Prostate gland (tissue), 2 donors: ENCODE data around the gene ZFP62. TPM values are rescaled to one million over a fixed set of nuclear protein-coding genes. Genes with fewer than 3 reads are reported as not detected.

ENCODE experiments used
- DNase-seq: peaks from one replicate; pipeline ENCODE4 v3.0.0-alpha.2; 2019; ENCODE audit warnings: low spot score
- H3K27ac ChIP-seq, 2 donors: fragments of 200-600 bp; sonication (generic); 2 replicates each; pipeline ENCODE4 v1.5.1; 2017 to 2019
- H3K27me3 ChIP-seq: fragments of 200-600 bp; sonication (generic); replicated peaks from 2 replicates; pipeline ENCODE4 v1.5.1; 2019; ENCODE audit not compliant: insufficient read depth
- H3K36me3 ChIP-seq, 2 donors: fragments of 200-600 bp; sonication (generic); 1 replicate in 1 of 2; 2 replicates in 1 of 2; pipeline versions ENCODE4 v1.5.1 to v1.8.1; 2017 to 2019
- H3K4me1 ChIP-seq: fragments of 200-600 bp; sonication (generic); replicated peaks from 2 replicates; pipeline ENCODE4 v1.5.1; 2019
- H3K4me3 ChIP-seq, 2 donors: fragments of 200-600 bp; sonication (generic); 2 replicates each; pipeline ENCODE4 v1.5.1; 2017 to 2019
- H3K9me3 ChIP-seq: fragments of 200-600 bp; sonication (generic); 2 replicates; pipeline ENCODE4 v1.5.1; 2017
- POLR2A ChIP-seq: fragments of 450-650 bp; IDR thresholded peaks from one replicate; pipeline ENCODE4 v1.6.1; 2016; ENCODE audit warnings: antibody characterized with exemption, mild to moderate bottlenecking
- POLR2AphosphoS5 ChIP-seq: sonication (generic); formaldehyde crosslinking; IDR thresholded peaks from one replicate; pipeline ENCODE4 v1.6.1; 2017; ENCODE audit warnings: antibody characterized with exemption
- WGBS: methylation state at CpG from one replicate; pipeline ENCODE4 v1.1.5; 2018; 5-methylcytosine and 5-hydroxymethylcytosine counted together
- intact Hi-C: fragments of 100-400 bp; cut with DNase I; formaldehyde crosslinking; loops from one replicate; pipeline ENCODE4 v1.14.2; 2022
- total RNA-seq, 2 donors: library from RNA; depleted of rRNA; stranded (reverse); fragments of >200 nt; gene quantifications; one replicate each; pipeline ENCODE4 v1.1.0, GENCODE V29; 2016
- TF ChIP-seq, protein P1 (sequence below), 4 experiments: fragments of 200-600 bp in 2 of 4; fragments of 450-650 bp in 2 of 4; sonication (generic) in 2 of 4; IDR thresholded peaks; 1 replicate in 3 of 4; 2 replicates in 1 of 4; pipeline ENCODE4 v1.5.1; 2016 to 2019; ENCODE audit warnings: antibody characterized with exemption in 4 of 4, mild to moderate bottlenecking in 2 of 4, moderate library complexity in 2 of 4

The ZFP62 gene
- total RNA-seq, 2 donors from 2014 or later: 24.5 to 28.1 TPM

DNA sequence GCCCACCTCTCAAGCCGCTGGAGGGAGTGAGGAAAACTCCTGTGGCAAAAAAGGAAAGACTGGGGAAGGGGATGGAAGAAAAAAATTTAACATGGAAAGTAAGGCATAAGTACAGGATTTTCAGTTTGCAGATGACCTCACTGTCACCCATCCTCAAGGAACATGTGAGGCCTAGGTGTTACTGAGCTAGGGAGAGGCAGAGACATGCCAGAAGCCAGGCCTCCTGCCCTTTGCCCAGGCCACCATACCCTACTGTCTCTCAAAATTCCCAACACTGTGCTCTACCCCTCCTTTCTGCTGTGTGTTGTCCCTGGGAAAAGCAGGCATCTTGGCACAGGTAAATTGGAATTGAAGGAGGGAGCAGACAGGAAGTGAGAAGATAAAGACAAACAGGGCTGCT, 54.0 kb downstream of the ZFP62 start:
- H3K4me3 ChIP-seq: no peak overlapping the region
- H3K27ac ChIP-seq: peak overlapping the region; percentile 99
- no peaks in the 10 kb centered on the region for H3K27me3 ChIP-seq
- H3K9me3 ChIP-seq: no peaks in the 10 kb centered on the region
- no peaks in the 10 kb centered on the region for H3K36me3 ChIP-seq
- DNase-seq: no peak
- no peak for TF ChIP-seq POLR2A
- 77% methylated on average over 1 of the region's 1 CpG for WGBS
- peaks cover 41% of the 10 kb centered on the region for H3K4me1 ChIP-seq
- intact Hi-C loops: loop anchor here (10.0 kb wide), 1 partner anchor 438 kb away; the partner anchor contains the start of gene RACK1

DNA sequence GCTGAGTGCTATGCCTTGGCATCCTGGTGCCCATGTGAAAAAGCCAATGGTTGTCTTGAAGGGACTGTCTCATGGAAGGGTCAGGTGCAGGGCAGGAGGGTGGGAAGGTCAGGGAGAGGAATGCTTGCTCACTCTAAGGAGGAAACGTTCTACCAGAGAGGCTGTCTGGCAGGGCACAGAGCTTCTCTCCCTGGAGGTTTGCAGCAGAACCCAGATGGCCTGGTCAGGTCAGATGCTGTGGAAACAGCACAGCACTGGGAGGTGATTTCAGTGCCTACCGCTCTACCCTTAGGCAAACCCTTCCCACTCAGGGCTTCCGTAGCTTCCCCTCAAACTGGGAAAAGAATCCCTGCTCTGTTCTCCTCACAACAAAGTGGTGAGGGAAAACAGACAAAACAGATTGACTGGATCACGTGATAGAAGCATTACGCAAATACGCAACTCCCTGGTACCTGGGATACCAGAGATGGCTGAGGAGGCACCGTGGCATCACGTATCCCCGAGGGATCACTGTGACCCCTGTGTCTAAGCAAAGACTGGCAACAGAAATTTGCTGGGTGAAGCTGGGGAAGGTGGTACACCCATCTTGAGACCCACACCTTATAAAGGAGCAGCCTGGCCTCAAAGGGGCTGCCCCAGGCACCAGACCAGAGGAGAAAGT, 54.6 kb downstream of the ZFP62 start:
- Histone ChIP-seq H3K27ac (peak overlapping the region; percentile 99), H3K9me3 (no peaks in the 10 kb centered on the region), H3K4me3 (no peak overlapping the region), H3K36me3 (no peaks in the 10 kb centered on the region), H3K4me1 (peaks cover 41% of the 10 kb centered on the region), H3K27me3 (no peaks in the 10 kb centered on the region)
- intact Hi-C loops: loop anchor here (10.0 kb wide), 1 partner anchor 438 kb away; the partner anchor contains the start of gene RACK1
- whole genome bisulfite sequencing: 72% methylated on average over 9 of the region's 9 CpGs
- DNase-seq: no peak
- TF ChIP-seq, protein P1, sequence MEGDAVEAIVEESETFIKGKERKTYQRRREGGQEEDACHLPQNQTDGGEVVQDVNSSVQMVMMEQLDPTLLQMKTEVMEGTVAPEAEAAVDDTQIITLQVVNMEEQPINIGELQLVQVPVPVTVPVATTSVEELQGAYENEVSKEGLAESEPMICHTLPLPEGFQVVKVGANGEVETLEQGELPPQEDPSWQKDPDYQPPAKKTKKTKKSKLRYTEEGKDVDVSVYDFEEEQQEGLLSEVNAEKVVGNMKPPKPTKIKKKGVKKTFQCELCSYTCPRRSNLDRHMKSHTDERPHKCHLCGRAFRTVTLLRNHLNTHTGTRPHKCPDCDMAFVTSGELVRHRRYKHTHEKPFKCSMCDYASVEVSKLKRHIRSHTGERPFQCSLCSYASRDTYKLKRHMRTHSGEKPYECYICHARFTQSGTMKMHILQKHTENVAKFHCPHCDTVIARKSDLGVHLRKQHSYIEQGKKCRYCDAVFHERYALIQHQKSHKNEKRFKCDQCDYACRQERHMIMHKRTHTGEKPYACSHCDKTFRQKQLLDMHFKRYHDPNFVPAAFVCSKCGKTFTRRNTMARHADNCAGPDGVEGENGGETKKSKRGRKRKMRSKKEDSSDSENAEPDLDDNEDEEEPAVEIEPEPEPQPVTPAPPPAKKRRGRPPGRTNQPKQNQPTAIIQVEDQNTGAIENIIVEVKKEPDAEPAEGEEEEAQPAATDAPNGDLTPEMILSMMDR (IDR thresholded peaks at IDR 0.05): no peak
- TF ChIP-seq POLR2AphosphoS5 (no peak), POLR2A (no peak)

DNA sequence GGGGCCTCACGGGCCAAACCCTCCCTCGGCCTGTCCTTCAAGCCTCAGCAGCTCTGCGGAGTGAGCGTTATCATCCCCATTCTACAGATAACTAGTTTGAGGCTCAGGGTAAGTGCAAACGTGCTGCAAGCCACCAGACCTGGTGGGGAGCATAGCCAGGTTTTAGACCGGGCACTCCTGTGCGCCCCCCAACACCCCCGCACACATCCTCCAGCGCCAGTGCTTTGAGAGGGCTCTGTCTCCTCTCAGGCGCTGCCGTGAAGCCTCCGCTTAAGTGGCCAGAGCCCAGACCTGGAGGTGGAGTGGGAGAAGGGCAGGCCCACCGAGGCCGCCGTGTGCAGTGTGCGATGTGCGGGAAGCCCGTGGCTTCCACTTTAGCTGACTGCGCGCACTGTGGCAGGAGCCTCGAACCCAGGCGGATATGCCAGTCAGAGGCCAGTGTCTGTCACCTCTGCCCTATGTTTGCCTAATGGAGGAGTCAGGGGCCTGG, 56.9 kb downstream of the ZFP62 start:
- no peaks in the 10 kb centered on the region for H3K27me3 ChIP-seq
- DNase-seq: no peak
- H3K27ac ChIP-seq: peak overlapping the region; percentile 98 to 99
- no peaks in the 10 kb centered on the region for H3K36me3 ChIP-seq
- H3K9me3 ChIP-seq: no peaks in the 10 kb centered on the region
- H3K4me1 ChIP-seq: peaks cover 46% of the 10 kb centered on the region
- peak overlapping the region in 1 of 2 donors; percentile 94 for H3K4me3 ChIP-seq
- 82% methylated on average over 22 of the region's 22 CpGs for WGBS
- intact Hi-C loops: loop anchor here (5.0 to 10.0 kb wide), 2 partner anchors 58 to 441 kb away; partner anchors contain the start of genes RACK1 and ZFP62
- TF ChIP-seq POLR2A (no peak), POLR2AphosphoS5 (no peak)
- TF ChIP-seq, protein P1 (IDR thresholded peaks at IDR 0.05): no peak

DNA sequence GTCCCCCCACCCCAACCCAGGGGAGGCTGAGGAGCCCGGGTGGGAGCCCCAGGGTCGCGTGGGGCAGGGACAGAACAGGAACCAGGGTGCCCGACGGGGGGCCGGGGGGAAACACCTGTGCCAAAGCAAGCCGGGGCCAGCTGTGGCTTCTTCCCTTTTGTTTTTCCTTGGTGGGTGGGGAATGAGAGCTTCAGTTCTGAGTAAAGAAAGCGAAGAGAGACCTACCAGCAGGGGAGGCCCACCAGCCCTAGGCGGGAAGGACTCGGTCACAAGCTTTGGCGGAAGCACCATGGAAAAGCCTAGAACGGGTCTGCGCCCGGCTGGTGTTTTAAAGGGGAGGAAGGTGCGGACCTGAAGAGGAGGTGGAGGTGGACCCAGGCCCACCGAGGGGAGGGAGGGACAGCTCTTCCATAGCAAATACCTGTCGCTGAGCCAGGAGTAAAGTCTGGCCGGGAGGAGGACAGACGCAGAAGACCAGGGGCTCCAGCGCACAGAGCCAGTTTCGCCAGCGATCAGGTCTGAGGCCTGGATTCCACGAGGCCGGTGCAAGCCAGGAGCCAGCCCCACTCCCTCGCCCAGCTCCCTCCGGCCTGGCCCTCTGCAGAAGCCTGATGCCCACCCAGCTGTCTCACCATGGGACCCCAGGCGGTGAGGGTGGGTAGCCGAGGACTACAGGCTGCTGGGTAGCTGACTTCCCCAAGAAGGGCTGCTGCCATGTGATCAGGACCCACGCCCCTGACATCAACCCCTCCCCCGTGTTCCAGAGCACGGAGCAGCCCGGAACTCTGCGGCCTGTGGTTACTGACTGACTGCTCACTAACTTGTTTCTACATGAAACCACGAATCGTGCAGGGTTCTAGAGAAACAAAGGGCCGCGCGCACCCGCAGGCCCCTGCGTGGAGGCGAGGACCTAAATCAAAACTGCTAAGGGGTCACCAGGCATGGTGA, 57.6 kb downstream of the ZFP62 start:
- 26% methylated on average over 41 of the region's 41 CpGs for WGBS
- Histone ChIP-seq H3K4me1 (peaks cover 39% of the 10 kb centered on the region), H3K9me3 (no peaks in the 10 kb centered on the region), H3K36me3 (no peaks in the 10 kb centered on the region), H3K27me3 (no peaks in the 10 kb centered on the region), H3K4me3 (peak overlapping the region; percentile 91 to 94), H3K27ac (peak overlapping the region; percentile 98 to 99)
- TF ChIP-seq POLR2AphosphoS5 (no peak), POLR2A (peak; percentile 20)
- TF ChIP-seq, protein P1 (IDR thresholded peaks at IDR 0.05): peak in 1 of 4 experiments; percentile 25
- intact Hi-C loops: loop anchor here (5.0 to 10.0 kb wide), 2 partner anchors 59 to 441 kb away; partner anchors contain the start of genes RACK1 and ZFP62
- peak; percentile 59 for DNase-seq
